Measurements from ENCODE around the gene DDX10. TPM values are rescaled to one million over a fixed set of nuclear protein-coding genes. Genes with fewer than 3 reads are reported as not detected.

DDX10 gene
- total and polyA plus RNA-seq, 2 experiments from 2014 or later, result 32.4 to 37.8 TPM

GRCh38 chr11:108679045-108679444, 14.2 kb downstream of the DDX10 start:
- Mint-ChIP-seq H3K4me3 (no peak overlapping the region), H3K27ac (no peak overlapping the region), H3K9me3 (no peaks in the 10 kb centered on the region), H3K36me3 (ENCODE audit: low read depth) (peaks cover 49% of the 10 kb centered on the region), H3K27me3 (ENCODE audit: insufficient read depth, low read depth, poor library complexity) (no peaks in the 10 kb centered on the region), H3K4me1 (no peaks in the 10 kb centered on the region)
- H2AFZ ChIP-seq, result no peak overlapping the region
- no peak overlapping the region for H3K4me3 ChIP-seq
- H3F3A ChIP-seq (replicated peaks; ENCODE audit: low read depth), result no peaks in the 10 kb centered on the region
- H3K4me2 ChIP-seq, result no peak overlapping the region
- TF ChIP-seq POLR2AphosphoS5 (IDR thresholded peaks at IDR 0.05; ENCODE audit: low read depth), result no peak
- no peak for TF ChIP-seq ZNF462 (CRISPR knock-in tag; IDR thresholded peaks at IDR 0.05)
- TF ChIP-seq JUNB (IDR thresholded peaks at IDR 0.05; ENCODE audit: unreplicated experiment), result no peak
- TF ChIP-seq EZH2phosphoT487 (IDR thresholded peaks at IDR 0.05; ENCODE audit: unreplicated experiment), result no peak
- TF ChIP-seq ZNF331 (CRISPR knock-in tag; IDR thresholded peaks at IDR 0.05; ENCODE audit: low read depth), result no peak
- no peak for TF ChIP-seq CTCF (conservative IDR thresholded peaks at IDR 0.05; ENCODE audit: low read depth in 2 of 2)
- no peaks in the 10 kb centered on the region for H4K20me1 ChIP-seq (replicated peaks; ENCODE audit: insufficient read depth)
- ATAC-seq (no peak), DNase-seq (ENCODE audit: low spot score) (no peak)
- H3K36me3 ChIP-seq (ENCODE audit: insufficient read depth), result peaks cover 33% of the 10 kb centered on the region
- no peak overlapping the region for H3K27ac ChIP-seq (ENCODE audit: low read depth)
- H3K9me2 ChIP-seq (ENCODE audit: insufficient read depth), result no peaks in the 10 kb centered on the region
- H3K79me2 ChIP-seq (replicated peaks; ENCODE audit: insufficient read depth), result peaks cover 13% of the 10 kb centered on the region
- H3K27me3 ChIP-seq (ENCODE audit: insufficient read depth), result no peaks in the 10 kb centered on the region
- H3K4me1 ChIP-seq (ENCODE audit: insufficient read depth), result no peaks in the 10 kb centered on the region
